GM21529 (cell line): ENCODE measurements around the gene SRGAP3.

ENCODE experiments used
- ATAC-seq: cut with Tn5 transposase; IDR thresholded peaks from one replicate; pipeline ENCODE4 v1.9.1; 2021; ENCODE audit not compliant: unreplicated experiment

The SRGAP3 gene

GRCh38 chr3:9229325-9229724 lies 20.1 kb downstream of the SRGAP3 start:
- ATAC-seq = no peak

GRCh38 chr3:9226326-9226725 lies 23.1 kb downstream of the SRGAP3 start:
- ATAC-seq = no peak

- no peak for ATAC-seq
Measured at GRCh38 chr3:9225268-9225667, 24.2 kb downstream of the SRGAP3 start.

- ATAC-seq = peak; percentile 97
Measured at GRCh38 chr3:9224490-9224889, 25.0 kb downstream of the SRGAP3 start.

- no peak for ATAC-seq
Measured at GRCh38 chr3:9223672-9224071, 25.8 kb downstream of the SRGAP3 start.

GRCh38 chr3:9222956-9223639 lies 26.3 kb downstream of the SRGAP3 start:
- no peak for ATAC-seq

- no peak for ATAC-seq
Measured at GRCh38 chr3:9222049-9222448, 27.4 kb downstream of the SRGAP3 start.

- ATAC-seq = no peak
Measured at GRCh38 chr3:9218514-9218846, 31.0 kb downstream of the SRGAP3 start.

- ATAC-seq = no peak
Measured at GRCh38 chr3:9217784-9218513, 31.5 kb downstream of the SRGAP3 start.

GRCh38 chr3:9216736-9217135 lies 32.7 kb downstream of the SRGAP3 start:
- ATAC-seq = no peak

GRCh38 chr3:9214599-9214998 lies 34.8 kb downstream of the SRGAP3 start:
- no peak for ATAC-seq

- no peak for ATAC-seq
Measured at GRCh38 chr3:9214185-9214584, 35.3 kb downstream of the SRGAP3 start.

- ATAC-seq = no peak
Measured at GRCh38 chr3:9213019-9213634, 36.3 kb downstream of the SRGAP3 start.

GRCh38 chr3:9211155-9211950 lies 38.1 kb downstream of the SRGAP3 start:
- ATAC-seq = no peak

GRCh38 chr3:9209777-9210176 lies 39.7 kb downstream of the SRGAP3 start:
- no peak for ATAC-seq

- ATAC-seq = no peak
Measured at GRCh38 chr3:9208605-9209152, 40.8 kb downstream of the SRGAP3 start.

- no peak for ATAC-seq
Measured at GRCh38 chr3:9207116-9207763, 42.2 kb downstream of the SRGAP3 start.

- peak; percentile 32 for ATAC-seq
Measured at GRCh38 chr3:9206287-9206686, 43.2 kb downstream of the SRGAP3 start.

GRCh38 chr3:9205345-9206143 lies 43.9 kb downstream of the SRGAP3 start:
- ATAC-seq = peak; percentile 82
